Ascending aorta (tissue), 2 donors: Measurements from ENCODE around the gene EFR3B. TPM values are rescaled to one million over a fixed set of nuclear protein-coding genes. Genes with fewer than 3 reads are reported as not detected.
"Not testable (repeated sequence)": the region's sequence is repeated elsewhere in the genome, so short reads cannot be mapped to it uniquely, and the experiment has no call there.

Experiments
- DNase-seq, 2 donors: peaks; one replicate each; pipeline ENCODE4 v3.0.0-alpha.2; 2019; ENCODE audit warnings: low spot score in 2 of 2
- H3K27ac ChIP-seq, 2 donors: fragments of 200-600 bp; sonication (generic); one replicate each; pipeline ENCODE4 v1.5.1; 2016 to 2017; ENCODE audit warnings: mild to moderate bottlenecking in 1 of 2
- H3K27me3 ChIP-seq: fragments of 200-600 bp; sonication (generic); one replicate; pipeline ENCODE4 v1.5.1; 2017
- H3K36me3 ChIP-seq, 2 donors: fragments of 200-600 bp; sonication (generic); one replicate each; pipeline ENCODE4 v1.5.1; 2016
- H3K4me1 ChIP-seq, 2 donors: fragments of 200-600 bp; sonication (generic); one replicate each; pipeline ENCODE4 v1.5.1; 2016 to 2017; ENCODE audit warnings: mild to moderate bottlenecking in 1 of 2
- H3K4me3 ChIP-seq, 2 donors: fragments of 200-600 bp; sonication (generic); one replicate each; pipeline ENCODE4 v1.5.1; 2016 to 2017; ENCODE audit warnings: mild to moderate bottlenecking in 1 of 2
- H3K9me3 ChIP-seq, 2 donors: fragments of 200-600 bp; sonication (generic); one replicate each; pipeline ENCODE4 v1.5.1; 2016
- intact Hi-C: fragments of 100-400 bp; cut with DNase I; formaldehyde crosslinking; loops from one replicate; pipeline ENCODE4 v1.15.1; 2023
- total RNA-seq: library from RNA; depleted of rRNA; stranded (reverse); fragments of >200 nt; gene quantifications from one replicate; pipeline ENCODE4 v1.1.0, GENCODE V29; 2016
- TF ChIP-seq, protein P1 (sequence below), 3 experiments: fragments of 200-600 bp in 2 of 3; fragments of 450-650 bp in 1 of 3; sonication (generic) in 2 of 3; IDR thresholded peaks; one replicate each; pipeline ENCODE4 v1.5.1; 2016 to 2019; ENCODE audit warnings: antibody characterized with exemption in 3 of 3, mild to moderate bottlenecking in 1 of 3, moderate library complexity in 1 of 3

The EFR3B gene, protein sequence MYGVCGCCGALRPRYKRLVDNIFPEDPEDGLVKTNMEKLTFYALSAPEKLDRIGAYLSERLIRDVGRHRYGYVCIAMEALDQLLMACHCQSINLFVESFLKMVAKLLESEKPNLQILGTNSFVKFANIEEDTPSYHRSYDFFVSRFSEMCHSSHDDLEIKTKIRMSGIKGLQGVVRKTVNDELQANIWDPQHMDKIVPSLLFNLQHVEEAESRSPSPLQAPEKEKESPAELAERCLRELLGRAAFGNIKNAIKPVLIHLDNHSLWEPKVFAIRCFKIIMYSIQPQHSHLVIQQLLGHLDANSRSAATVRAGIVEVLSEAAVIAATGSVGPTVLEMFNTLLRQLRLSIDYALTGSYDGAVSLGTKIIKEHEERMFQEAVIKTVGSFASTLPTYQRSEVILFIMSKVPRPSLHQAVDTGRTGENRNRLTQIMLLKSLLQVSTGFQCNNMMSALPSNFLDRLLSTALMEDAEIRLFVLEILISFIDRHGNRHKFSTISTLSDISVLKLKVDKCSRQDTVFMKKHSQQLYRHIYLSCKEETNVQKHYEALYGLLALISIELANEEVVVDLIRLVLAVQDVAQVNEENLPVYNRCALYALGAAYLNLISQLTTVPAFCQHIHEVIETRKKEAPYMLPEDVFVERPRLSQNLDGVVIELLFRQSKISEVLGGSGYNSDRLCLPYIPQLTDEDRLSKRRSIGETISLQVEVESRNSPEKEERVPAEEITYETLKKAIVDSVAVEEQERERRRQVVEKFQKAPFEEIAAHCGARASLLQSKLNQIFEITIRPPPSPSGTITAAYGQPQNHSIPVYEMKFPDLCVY
- total RNA-seq: 0.32 TPM

DNA sequence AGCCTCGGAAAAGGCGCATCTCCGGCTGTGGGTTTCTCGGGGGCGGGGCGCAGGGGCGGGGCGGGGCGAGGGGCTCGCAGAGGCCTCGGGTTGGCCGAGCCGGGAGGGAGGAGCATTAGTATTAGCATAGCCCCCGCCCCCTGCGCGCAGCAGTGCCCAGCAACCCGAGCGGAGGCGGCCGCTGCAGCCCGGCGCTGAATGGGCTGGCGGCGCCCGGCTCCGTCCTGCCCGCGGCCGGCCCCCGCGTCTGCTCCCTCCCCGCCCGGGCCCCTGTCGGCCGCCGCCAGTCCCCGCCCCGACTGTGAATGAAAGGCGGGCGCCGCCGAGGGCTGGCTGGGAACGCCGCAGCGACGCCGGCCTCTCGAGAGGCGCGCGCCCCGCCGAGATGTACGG, at the start of gene EFR3B:
EFR3B (plus strand) TSS at position 149 of the 393 bp plus-strand sequence; CDS start at position 386, 237 bp downstream.
- Histone ChIP-seq H3K9me3 (no peaks in the 10 kb centered on the region), H3K27me3 (no peaks in the 10 kb centered on the region), H3K27ac (peak within 1 kb of the TSS; percentile 75 to 77), H3K4me1 (peaks cover 2 to 16% of the 10 kb centered on the region in 2 donors), H3K36me3 (no peaks in the 10 kb centered on the region), H3K4me3 (peak within 1 kb of the TSS; percentile 71 to 85)
- DNase-seq: peak; percentile 81 to 97
- intact Hi-C loops: loop anchor here (1.0 to 10.0 kb wide), 6 partner anchors 21 to 1680 kb away; partner anchors contain the start of genes ADCY3, ADGRF3 and SELENOI
- TF ChIP-seq, protein P1, sequence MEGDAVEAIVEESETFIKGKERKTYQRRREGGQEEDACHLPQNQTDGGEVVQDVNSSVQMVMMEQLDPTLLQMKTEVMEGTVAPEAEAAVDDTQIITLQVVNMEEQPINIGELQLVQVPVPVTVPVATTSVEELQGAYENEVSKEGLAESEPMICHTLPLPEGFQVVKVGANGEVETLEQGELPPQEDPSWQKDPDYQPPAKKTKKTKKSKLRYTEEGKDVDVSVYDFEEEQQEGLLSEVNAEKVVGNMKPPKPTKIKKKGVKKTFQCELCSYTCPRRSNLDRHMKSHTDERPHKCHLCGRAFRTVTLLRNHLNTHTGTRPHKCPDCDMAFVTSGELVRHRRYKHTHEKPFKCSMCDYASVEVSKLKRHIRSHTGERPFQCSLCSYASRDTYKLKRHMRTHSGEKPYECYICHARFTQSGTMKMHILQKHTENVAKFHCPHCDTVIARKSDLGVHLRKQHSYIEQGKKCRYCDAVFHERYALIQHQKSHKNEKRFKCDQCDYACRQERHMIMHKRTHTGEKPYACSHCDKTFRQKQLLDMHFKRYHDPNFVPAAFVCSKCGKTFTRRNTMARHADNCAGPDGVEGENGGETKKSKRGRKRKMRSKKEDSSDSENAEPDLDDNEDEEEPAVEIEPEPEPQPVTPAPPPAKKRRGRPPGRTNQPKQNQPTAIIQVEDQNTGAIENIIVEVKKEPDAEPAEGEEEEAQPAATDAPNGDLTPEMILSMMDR (IDR thresholded peaks at IDR 0.05): no peak

DNA sequence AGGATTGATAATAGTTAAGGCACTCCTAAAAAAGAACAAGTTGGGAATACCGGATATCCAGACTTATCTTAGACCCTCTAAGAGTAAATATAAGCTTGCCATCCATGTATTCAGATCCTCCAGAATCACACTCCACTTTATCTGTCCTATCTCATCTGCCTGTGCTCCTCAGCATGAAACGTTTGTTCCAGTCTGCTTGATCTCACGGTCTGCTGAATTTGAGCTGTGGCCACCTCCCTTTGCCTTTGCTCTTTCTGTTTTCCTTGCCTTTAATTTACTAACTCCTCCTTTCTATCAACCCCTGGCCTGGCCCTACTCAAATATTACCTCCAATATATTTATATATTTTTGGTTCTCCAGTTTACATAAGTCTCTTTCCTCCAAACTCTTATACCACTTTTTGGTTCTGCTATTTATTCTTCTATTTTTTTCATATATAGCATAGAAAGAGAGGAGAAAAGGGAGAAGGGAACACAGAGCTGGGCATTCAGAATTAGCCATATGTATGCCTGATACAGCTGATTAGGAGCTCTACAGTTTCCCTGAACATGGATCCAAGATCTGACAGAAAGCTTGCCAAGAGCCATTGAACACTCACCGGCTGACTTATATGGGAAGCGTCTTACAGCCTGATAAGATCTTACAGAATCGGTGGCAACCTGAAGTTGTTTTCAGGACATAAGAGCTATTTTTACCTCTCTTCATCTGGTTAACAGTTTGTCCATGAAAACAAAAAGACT, 48.3 kb upstream of the EFR3B start:
- Histone ChIP-seq H3K4me3 (no peak overlapping the region), H3K9me3 (no peaks in the 10 kb centered on the region), H3K4me1 (peaks cover 0 to 2% of the 10 kb centered on the region in 2 donors), H3K27me3 (no peaks in the 10 kb centered on the region), H3K27ac (no peak overlapping the region), H3K36me3 (no peaks in the 10 kb centered on the region)
- TF ChIP-seq, protein P1 (IDR thresholded peaks at IDR 0.05): no peak
- intact Hi-C loops: no loop called here
- no peak for DNase-seq

DNA sequence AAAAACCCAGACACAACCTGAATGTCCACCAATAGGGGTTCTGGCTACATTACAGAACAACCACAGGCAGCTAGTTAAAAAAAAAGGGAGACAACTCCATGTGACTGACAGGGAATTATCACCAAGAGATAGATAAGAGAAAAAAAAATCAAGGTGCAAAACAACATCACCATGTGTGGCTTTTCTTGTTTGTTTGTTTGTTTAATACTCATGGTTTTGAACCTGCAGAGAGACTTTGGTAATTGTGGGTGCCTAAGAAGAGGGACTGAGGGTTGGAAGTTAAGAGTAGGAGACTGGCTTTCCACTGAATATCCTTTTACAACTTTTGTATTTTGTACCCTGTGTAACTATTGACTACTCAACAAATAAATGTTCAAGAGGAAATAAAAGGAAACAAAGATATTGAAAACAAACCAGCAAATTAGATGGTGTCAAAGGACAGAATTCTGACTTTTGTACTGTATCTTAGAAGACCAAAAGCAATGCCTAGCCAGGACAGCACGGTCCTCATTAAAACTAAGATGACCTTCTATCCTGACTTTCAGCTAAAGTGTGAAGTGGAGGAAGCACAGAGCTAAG, 47.6 kb upstream of the EFR3B start:
- intact Hi-C loops: no loop called here
- no peaks in the 10 kb centered on the region for H3K27me3 ChIP-seq

DNA sequence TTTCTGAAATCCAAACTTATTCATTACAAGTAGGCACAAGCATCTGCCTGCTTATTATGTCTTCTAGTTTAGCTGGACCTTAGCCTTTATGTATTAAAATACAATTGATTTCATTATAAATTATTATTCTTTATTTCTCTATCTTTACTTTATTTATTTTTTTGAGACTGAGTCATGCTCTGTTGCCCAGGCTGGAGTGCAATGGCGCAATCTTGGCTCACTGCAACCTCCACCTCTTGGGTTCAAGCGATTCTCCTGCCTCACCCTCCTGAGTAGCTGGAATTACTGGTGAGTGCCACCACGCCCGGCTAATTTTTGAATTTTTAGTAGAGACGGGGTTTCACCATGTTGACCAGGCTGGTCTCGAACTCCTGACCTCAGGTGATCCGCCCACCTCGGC, 42.8 kb upstream of the EFR3B start:
- H3K27me3 ChIP-seq, H3K27ac ChIP-seq, H3K4me1 ChIP-seq, H3K4me3 ChIP-seq, DNase-seq, H3K9me3 ChIP-seq, intact Hi-C loops, H3K36me3 ChIP-seq: not testable (repeated sequence)

More for the DNA sequence above, 47.6 kb upstream of the EFR3B start:
- H3K4me1 ChIP-seq: peaks cover 0 to 2% of the 10 kb centered on the region in 2 donors
- DNase-seq: no peak
- no peaks in the 10 kb centered on the region for H3K36me3 ChIP-seq
- no peak overlapping the region for H3K4me3 ChIP-seq
- no peaks in the 10 kb centered on the region for H3K9me3 ChIP-seq
- TF ChIP-seq, protein P1 (IDR thresholded peaks at IDR 0.05): no peak
- H3K27ac ChIP-seq: no peak overlapping the region

DNA sequence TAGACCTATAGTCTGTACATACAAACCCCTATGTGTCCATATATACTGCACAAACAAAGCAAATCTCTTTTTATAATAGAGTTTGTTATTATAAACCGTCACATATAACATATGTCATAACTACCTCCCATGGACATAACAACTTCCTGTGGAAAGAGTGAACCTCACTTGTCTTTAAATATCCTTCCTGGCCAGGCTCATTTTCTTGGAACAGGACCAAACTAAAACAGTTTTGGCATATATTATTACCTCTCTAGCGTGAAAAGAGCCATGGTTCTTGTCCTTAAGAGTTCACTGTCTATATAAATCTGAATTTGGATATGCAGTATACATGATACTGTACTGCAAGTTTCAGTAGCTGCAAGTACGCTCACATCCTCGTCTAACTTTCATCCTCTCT, 41.8 kb upstream of the EFR3B start:
- TF ChIP-seq, protein P1 (IDR thresholded peaks at IDR 0.05): no peak
- peaks cover 0 to 4% of the 10 kb centered on the region in 2 donors for H3K36me3 ChIP-seq
- H3K27me3 ChIP-seq: no peaks in the 10 kb centered on the region
- no peaks in the 10 kb centered on the region for H3K9me3 ChIP-seq
- no peak overlapping the region for H3K27ac ChIP-seq
- intact Hi-C loops: no loop called here
- DNase-seq: no peak
- H3K4me1 ChIP-seq: peaks cover 0 to 2% of the 10 kb centered on the region in 2 donors
- H3K4me3 ChIP-seq: no peak overlapping the region
